Fibroblast of skin of right quadriceps (primary cell): ENCODE data around the gene WNT9A.

Source experiments
- DNase-seq: peaks from one replicate; pipeline ENCODE4 v3.0.0-alpha.2; 2013

Gene WNT9A

DNA sequence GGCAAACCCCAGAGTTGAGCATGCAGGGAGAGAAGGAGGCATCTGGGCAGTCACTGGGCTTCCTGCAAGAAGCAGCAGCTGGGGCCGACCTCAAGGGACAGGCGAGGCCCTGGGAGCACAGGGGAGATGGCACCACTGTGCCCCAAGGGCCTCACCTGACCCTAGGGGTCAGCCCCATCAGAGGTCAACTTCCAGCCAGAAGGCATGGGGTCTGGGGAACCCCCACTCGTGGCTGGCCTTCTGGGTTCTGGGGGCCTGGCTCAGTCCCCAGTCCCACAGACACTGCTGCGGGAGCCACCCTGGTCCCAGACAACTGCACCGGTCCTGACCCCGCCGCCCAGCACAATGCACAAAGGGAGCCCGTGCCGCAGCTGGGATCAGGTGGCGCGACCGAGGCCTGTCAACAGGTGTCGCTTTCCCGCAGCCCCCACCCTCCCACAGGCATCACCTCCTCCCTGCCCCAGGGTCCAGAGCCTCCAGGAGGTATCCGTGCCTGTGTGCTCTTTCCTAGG is 6.2 kb downstream of the WNT9A start:
- DNase-seq: no peak

DNA sequence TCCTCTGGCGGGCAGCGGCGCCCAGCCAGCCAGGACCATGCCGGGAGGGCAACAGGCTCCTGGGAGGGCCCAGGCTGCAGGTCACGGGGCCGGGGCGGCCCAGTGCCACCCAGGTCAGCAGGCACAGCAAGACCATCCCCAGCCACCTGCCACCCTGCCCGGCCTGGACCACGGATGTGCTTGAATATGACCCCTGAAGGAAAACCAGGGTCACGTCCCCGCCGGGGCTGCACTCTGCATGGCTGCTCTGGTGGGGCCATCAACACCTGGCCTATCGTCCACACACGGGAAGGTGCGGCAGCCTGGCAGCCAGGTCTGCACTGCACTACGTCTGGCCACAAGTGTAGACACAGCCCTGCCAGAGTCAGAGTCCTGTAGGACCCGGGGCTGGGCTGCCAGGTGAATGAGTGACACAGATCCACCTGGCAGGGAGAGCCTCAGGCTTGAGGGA is 6.9 kb downstream of the WNT9A start:
- DNase-seq: no peak

DNA sequence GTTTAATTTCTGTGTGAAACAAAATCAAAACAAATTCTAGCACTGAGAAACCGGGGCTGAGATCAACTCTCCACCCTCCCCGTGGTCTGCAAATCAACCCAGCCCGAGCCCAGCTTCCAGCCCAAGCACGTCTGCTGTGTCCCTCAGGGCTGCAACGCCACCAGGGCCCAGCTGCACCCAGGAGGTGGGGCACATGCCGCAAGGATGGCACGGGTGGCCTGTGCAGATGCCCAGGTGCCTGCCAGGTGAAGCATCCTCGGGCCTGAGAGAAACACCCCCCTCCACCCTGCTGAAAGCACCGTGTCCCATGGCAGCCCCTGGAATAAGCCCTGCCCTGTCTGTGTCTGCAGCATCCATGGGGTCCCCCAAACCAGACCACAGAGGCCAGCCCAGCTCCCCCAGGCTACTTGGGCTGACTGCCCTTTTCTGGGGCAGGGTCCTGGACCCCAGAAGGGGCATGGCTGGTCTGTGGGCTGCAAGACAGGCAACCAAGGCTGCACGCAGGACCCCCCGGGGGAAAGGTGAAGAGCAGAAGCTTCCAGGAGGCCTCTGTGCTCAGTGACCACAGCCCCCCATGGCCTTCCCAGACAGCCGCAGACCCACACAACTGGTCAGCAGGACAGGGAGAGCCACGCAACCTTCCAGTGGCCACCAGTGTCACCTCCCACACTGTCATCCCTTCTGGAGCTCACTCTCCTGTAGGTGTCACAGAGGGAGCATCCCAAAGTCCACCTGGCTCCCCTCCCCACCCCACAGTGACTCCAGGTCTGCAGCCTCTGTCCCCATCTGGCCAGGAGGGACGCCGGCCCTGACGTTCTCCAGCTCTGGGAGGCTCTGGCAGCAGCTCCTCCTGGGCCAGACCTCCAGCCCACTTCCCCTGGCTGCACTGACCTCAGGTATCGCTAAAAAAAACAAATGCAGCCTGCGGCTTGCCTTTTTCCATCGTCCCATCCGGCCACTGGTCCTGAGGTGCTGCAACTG is 7.7 kb downstream of the WNT9A start:
- no peak for DNase-seq

DNA sequence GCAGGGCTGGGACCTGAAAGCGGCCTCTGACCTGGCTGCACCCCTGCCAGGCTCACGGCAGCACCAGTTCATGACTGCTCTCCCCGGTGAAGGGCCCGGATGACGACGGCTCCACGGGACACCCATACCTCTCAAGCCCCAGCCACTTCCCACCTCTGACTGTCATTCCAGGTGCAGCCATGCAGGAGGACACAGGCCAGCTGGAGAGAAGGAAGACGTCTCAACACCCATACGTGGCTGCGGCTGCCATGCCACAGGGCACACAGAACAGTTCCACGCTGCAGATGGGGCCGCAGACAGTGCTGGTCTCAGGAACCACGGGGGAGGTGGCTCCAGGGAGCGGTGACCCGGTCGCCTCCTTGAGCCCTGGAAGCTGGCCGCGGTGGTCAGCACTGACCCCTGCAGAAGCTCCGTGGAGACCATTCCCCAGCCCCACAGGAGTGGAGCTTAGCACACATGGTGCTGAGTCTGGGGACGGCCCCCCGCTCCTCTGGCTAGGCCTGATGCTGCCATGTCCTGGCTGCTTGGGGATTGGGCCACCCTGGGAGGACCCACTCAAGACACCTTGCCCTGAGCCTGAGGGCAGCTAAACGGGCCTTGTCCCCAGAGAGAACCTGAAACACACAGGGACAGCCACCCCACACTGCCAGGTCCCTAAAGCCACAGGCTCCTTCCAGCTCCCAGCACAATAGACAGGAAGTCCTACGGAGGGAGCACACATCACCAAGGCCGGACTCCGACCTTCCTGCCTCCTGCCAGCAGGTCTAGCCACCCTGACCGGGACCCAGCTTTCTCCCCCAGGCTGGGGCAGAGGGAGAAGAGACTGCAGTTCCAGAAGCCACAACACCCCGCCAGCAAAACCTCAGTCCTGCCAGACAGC is 8.6 kb downstream of the WNT9A start:
- DNase-seq: no peak

DNA sequence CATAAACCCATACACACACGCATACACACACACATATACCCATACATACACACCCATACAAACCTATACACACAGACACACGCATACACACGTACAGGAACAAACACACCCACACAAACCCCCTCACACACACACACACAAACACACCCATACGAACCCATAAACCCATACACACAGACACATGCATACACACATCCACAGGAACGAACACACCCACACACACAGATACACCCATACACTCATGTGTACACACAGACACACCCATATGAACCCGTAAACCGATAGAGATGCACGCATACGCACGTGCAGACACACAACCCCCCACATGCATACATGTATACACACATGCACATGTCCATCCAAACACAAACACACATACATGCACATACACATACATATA is 9.5 kb downstream of the WNT9A start:
- no peak for DNase-seq

DNA sequence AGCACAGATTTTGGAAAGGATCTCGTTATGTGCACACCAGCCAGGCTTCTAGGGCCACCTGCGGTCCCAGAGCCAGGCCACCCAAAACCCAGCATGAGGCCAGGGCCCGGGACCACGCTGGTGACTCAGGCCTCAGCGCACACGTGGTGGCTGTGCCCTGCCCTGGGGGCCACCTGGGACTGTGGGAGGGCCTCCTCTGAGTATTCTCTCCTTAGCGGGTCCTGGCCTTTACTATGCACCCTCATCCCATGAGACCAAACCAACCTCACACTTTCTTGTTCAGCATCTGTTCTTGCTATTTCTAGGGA is 9.9 kb downstream of the WNT9A start:
- DNase-seq: no peak

DNA sequence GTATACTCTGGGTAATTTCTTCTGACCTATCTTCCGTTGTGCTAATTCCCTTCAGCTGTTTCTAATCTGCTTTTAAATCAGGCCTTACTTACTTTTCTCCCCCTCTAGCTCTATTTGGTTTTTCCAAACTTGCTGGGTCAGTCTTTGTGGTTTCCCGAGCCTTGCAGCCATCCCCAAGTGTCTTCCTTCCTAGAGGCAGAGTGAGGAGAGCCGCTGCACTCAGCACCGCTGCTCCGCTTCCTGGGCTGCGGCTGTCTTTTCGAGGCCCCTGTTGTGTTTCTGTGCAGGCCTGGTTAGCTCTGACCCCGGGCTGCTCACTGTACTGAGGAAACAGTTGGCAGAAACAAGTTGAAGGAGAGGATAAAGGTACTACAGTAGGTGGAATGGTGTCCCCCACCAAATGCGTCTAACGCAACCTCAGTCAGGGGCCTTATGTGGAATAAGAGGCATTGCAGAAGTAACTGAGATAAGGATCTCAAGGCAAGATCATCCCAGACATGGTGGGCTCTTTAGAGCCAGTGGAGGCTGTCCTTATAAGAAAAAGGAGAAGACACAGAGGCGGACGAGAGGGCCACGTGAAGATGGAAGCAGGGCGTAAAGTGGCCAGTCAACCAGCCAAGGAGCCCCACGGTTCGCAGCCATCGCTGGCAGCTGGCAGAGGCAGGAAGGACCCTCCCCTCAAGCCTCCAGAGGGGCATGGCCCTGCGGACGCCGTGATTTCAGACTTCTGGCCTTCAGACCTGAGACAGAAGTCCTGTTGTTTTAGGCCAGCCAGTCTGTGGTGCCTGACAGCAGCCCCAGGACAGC is 10.5 kb downstream of the WNT9A start:
- DNase-seq: no peak

DNA sequence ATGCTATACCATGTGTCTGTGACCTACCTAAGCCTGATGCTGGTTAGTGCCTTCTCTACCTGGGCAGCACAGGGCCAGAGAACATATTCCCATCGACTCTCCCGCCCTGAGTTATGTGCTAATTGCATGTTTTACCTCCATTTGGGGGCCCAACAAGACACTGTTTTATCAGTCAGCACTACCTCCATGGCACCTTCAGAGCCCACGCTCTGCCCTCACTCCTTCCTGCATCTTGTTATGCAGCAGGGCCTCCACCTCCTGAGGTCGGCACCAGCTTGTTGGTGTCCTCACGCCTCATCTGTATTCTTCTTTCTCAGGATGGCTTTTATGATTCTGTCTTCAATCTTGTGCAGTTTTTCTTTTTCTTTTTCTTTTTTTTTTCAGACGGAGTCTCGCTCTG is 11.9 kb downstream of the WNT9A start:
- DNase-seq: no peak

DNA sequence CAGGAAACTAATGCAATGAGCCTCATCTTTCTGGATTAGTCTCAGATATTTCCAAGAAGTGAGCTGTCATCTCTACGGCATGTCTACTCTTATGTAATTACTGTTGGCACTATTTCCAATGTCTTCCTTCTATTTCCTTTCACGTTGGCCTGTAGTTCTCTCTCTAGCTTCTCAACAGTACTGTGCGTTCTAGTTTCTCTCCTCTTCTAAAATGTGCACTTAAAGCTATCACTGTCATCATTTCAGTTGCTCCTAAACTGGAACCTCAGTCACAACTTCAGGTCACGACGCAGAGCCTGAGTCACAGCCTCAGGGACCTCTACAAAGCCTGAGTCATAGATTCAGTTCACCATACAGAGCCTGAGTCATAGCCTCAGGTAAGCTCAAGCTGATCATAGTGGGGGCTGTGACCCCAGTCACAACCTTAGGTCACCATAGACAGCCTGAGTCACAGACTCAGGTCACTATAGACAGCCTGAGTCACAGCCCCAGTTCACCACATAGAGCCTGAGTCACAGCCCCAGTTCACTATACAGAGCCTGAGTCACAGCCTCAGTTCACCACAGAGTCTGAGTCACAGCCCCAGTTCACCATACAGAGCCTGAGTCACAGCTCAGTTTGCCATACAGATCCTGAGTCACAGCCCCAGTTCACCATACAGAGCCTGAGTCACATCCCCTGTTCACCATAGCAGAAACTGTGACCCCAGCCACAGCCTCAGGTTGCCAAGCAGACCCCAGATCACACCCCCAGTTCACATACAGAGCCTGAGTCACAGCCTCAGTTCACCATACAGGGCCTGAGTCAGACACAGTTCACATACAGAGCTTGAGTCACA is 13.0 kb downstream of the WNT9A start:
- DNase-seq: peak; percentile 70

DNA sequence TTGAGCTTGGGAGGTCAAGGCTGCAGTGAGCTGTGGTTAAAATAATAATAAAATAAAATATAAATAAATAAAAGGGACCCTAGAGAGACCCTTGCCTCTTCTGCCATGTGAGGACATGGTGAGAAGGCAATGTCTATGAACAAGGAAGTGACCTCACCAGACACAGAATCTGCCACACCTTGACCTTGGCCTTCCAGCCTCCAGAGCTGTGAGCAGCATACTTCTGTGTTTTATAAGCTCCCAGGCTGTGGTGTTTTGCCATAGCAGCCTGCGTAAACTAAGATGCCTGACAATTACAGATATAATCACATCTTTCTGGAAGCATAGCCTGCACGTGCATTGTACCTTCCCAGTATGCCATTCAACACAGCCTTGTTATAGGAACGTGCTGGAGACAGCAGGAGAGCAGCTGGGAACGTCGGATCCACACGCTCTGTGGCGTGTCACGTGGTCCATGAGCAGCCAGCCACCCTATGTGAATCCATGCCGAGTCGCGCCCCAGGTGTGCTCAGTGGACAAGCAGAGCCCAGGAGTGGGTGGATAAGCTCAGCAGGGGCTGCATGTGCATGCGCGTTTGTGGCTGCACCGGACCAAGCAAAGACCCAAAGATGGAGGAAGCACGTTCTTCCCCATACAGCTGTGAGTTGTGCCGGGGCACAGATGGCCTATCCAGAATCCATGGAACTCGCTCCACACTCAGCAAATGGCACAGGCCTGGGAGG is 17.8 kb downstream of the WNT9A start:
- no peak for DNase-seq

DNA sequence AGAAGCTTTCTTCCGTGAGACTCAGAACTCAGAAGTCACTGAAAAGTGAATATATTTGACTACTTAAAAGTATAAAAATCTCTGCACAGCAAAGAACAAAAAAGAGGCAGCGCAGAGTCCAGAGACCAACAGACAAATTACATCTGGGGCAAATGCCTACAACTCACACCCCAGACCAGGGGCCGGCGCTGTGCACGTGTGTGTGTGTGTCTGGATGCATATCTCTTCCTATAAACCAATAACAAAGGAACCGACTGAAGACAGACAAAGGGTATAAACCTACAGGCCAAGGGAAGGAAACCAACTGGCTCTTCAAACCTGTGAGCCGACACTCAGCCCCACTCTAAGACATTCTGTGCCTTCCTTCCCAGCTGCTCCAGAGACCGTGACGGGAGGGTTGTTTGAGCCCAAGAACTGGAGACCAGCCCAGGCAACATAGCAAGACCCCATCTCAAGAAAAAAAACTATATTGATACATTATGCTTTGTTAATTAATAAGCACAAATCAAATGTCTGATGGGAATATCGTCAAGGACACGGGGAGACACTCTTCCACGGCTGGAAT is 18.8 kb downstream of the WNT9A start:
- no peak for DNase-seq

DNA sequence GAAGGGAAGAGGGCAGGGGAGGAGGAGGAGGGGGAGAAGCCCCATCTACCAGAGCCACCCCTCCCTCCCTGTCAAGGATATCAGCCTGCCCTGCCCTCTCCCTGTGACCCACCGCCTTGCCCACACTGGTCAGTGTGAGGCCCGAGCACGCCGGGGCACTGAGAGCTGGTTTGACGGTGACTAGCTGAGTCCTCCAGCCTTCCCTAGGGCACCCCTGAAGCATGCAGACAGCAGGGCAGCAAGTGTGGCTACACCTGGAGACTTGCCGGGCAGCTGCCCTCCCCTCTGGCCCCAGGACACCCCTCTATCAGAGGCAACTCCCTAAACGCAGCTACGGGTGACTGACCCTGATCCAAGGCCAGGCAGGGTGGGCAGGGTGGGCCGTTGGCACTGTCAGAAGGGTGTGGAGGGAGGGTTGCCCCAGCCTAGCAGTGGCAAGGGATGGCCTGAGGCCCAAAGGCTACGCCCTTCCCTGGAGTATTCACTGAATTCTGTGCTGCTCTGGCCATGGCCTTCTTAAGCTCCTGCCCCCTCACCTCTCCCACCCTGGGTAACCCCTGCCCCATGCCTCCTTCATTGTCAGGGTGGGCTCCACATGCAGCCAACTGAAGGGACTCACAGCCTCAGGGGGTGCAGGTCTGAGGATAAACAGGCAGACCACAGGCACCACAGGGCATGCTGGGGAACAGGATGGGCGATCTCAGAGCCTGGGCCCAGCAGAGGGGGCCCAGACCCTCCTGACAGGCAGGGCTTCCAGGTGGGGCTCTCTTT is 19.6 kb downstream of the WNT9A start:
- DNase-seq: no peak

DNA sequence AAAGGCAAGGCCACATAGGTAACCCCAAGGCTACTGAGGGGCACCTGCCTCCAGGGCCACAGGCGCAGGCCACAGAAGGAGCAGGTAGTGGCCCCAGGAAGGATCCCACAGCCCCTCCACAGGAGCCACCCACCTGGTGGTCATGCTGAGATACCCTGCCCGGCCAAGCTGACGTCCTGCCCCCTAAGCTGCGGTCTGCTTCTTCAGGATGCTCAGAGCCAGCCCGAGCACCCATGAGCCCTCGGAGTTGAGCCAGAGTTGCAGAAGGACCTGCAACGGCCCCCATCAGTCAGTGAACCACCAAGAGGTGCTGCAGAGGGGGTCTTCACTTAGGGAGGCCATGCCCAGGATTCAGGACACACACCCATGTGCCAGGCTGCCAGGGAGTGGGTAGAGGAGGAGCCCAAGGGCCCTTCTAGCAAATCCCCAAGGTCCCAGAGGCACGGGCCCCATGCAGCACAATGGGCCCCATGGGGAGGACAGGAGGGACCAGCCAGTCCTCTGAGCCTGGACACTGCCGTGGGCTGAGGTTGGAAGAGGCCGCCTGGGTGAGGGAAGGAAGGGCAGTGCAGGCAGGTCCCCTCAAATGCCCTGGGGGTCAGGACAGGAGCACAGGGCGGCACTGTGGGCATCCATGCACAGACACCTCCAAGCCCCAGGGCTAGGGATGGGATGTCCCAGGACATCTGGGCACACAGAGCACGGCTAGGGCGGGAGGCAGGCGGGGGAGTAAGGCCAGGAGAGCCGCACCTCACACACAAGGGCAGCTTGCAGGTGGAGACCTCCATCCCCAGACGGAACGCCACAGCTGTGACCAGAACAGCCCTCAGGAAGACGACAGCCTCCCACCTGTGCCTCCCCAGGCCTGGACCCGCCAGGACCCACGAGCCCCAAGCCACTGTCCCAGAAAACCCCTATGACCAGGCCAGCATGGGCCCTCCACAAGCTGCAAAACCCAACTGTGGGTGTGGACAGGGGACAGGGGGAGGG is 20.5 kb downstream of the WNT9A start:
- no peak for DNase-seq

DNA sequence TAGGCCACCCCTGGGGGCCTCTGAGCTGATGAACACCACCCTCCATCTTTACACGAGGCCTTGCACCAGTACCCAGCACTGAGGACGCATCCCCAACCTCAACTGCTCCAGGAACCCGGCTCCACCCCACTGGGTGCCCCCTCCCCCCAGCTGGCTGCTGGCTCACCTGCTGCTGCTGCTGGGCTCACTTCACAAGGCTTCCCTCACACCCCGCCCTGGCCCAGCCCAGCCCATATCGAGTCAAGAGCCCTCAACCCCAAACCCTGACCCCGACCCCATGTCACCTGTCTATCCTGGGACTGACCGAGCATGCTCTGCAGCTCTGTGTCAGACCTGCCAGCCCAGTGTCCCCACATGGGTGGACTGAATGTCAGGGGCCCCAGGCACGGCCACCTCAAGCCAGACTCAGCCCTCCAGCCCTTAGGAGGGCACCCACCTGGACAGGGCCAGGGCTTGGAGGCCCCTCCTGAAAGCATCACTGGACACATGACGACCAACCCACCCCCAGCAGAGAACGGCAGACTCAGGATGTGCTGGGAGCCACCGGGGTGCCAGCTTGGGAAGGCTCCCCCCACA is 21.4 kb downstream of the WNT9A start:
- DNase-seq: no peak

DNA sequence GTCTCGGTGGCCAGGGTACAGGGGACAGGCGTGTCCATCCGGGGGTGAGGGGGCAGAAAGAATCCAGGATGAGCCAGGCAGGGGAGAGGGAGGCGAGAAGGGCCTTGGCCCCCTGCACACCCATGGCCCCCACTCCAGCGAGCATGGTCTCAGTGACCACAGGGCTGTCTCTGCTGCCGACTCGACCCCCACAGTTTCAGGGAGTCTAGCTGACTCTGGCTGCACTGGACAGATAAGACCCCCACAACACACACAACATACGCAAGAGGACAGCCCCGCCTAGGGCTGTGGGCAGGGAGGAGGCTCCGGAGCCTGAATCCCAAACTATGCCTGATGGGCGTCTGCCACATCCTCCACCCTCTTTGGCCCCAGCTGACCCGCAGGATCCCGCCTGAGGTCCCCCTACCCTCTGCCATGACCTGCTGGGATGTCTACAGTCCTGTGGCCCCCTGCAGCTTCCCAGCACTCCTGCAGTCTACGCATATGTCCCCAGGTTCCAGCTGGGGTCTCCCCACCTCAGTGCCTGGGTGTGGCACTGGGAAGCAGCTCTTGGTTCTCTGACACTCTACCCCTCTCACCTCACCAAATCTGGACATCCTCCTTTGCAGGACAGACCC is 22.0 kb downstream of the WNT9A start:
- DNase-seq: no peak

DNA sequence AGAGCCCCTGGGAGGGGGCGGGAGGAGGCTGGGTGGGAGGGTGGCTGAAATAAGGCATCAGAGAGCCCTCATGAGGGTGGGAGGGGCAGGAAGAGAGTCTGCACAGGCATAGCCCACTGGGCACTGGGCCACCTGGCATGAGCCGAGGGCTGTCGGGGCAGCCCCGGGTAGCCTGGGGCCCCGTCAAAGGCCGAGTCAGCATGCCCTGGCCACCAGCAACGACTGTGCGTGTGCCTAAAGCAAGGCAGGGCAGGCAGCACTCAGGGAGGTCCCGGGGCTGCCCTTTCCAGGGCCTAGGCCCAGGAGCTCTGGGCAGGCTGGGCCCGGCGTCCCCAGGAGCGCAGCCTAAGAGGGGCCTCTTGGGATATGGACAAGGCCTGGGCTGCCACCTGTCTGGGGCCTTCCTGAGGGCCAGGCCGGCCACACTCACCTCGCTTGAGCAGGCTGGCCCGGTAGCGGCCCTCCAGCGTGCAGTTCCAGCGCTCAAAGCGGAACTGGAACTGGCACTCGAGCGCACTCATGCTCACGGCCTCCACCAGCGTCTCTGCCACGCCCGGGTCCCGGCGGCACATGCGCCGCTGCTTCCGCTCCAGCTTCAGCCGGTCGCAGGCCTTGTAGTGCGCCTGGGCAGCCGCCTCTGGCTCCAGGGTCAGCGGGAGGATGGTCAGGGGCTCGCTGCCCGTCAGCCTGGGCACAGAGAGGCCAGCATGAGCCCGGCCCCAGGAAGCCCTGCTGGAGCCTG is 22.7 kb downstream of the WNT9A start:
- DNase-seq: no peak

DNA sequence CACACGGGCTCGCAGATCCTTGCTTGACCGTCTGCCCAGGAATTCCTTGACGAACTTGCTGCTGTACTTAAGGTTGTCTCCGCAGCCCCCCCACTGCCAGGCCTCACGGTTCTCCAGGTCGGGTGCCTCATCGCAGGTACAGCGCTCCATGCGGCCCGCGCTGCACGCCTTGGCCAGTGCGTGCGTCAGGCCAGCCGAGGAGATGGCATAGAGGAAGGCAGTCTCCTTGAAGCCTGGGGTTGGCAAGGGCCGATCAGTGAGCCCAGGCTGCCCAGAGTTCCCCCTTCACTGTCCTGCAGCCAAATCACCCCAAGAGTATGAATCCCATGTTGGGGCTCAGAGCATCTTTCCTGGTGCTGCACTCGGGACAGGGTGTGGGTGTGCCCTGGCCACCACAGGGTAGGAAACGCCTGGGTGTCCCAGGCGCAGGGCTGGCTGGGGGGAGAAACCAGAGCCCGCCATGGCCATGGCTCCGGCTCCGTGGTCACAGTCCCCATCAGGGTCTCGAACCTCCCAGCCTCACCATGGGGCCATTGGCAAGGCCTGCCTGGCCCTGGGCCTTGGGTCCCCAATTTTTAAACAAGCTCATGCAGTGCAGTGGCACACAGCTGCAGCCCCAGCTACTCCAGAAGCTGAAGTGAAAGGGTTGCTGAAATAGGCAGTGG is 23.4 kb downstream of the WNT9A start:
- no peak for DNase-seq
